NCI-H446 (cell line): ENCODE measurements around the gene GDA.

Source experiments
- DNase-seq, 2 experiments: peaks; one replicate each; lab custom pipeline; 2025; lab: John Stamatoyannopoulos, UW

Gene GDA

GRCh38 chr9:72150661-72151060 lies 1.4 kb downstream of the GDA start:
- no peak for DNase-seq

- no peak for DNase-seq
Observed at GRCh38 chr9:72151104-72151503, 1.9 kb downstream of the GDA start.

DNA sequence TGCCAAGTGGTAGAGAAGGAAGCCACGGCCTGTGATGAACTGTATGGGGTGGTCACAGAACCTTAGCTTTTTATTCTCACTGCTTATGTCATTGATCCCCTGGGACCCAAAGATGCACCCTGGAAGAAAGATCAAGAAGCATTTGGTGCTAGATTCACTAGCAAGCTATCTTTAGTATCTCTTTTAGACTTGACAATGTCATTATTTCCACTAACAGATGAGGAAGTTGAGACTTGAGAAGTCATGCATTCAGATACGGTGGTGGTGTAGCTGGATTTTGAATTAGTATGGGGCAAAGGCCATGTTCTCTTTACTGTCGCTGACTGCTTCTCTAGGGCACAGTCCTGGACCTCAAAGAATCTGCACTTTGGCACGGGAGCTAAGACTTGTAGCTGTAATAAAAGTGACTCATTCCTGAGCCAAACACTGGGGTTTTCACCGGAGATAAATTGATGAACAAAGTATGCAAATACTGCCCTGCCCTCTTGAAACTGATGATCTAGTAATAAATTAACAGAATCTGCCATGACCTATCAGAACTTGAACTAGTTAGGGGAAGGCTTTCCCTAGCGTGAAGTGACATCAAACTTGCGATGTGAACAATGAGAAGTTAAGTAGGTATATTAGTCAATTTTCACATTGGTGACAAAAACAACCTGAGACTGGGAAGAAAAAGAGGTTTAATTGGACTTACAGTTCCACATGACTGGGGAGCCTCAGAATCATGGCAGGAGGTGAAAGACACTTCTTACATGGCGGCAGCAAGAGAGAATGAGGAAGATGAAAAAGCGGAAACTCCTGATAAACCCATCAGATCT lies 5.4 kb downstream of the GDA start:
- DNase-seq = no peak

DNA sequence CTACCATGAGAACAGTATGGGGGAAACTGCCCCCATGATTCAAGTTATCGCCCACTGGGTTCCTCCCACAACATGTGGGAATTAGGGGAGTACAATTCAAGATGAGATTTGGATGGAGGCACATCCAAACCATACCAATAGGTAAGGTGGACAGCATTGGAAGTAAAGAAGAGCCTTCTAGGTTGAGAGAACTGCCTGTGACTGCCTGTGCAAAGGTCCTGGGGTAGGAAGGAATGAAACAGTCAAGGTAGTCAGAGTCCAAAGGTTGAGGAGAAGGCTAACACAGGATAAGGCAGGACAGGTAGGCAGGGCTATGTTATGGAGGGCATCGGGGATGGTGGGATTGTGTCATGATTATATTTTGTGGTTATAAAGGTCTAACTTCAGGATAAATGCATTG lies 6.1 kb downstream of the GDA start:
- DNase-seq = no peak

DNA sequence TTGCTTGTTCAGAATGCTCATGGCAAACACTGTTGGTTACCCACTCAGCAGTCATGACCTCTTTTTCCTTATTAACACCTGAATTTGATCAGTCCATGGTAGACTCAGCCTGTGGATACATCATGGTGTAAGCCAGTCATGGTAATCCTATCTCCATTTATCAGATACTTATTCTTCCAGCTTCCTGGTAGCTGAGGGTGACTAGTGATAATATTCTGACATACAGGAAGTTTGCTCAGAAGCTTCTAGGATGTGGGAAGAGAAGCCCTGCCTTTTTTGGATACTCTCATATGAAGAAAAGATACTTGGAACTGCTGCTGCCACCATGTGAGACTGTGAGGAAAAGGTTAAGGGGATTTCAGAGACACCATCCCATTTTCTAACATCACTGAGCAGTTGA lies 7.3 kb downstream of the GDA start:
- no peak for DNase-seq

- DNase-seq = no peak
Observed at GRCh38 chr9:72158680-72159079, 9.4 kb downstream of the GDA start.

DNA sequence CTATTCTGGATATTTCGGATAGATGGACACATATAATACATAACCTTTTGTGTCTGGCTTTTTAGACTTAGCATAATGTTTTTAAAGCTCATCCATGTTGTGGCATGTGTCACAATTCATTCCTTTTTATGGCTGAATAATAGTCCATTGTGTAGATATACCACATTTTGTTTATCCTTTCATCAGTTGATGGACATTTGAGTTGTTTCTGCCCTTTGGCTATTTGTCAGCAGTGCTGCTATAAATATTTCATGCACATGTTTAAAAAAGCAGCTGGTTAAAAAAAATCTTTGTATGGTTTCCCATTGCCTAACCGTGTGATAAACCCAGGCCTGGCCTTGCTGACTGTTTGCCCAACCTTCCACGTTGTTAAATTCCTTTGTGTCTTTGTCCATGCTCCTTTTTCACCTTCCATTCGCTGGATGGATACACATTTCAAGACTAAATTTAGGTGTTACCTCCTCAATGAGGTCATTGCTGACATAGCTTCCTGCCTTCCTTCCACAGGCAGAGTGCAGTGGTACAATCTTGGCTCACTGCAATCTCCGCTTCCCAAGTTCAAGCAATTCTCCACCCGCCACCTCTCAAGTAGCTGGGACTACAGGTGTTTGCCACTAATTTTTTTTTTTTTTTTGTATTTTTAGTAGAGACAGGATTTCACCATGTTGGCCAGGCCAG lies 11.3 kb downstream of the GDA start:
- no peak for DNase-seq

DNA sequence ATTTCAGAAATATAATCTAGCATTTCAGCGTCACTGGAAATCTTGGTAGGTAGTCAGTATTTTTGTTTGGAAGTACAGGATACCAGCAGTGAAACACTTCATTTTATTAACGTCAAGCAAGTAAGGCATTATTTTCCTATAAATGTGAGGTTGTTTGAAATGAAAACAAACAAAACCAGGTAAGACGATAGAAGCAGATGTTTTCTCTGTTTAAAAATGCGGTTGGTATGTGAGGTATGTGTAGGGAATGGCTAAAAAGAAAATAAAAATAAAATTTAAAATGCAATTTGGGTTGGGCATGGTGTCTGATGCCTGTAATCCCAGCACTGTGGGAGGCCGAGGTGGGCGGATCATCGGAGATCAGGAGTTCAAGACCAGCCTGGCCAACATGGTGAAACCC lies 16.1 kb downstream of the GDA start:
- no peak for DNase-seq

GRCh38 chr9:72165821-72166547 lies 16.7 kb downstream of the GDA start:
- DNase-seq = no peak

GRCh38 chr9:72168075-72168474 lies 18.8 kb downstream of the GDA start:
- DNase-seq = no peak

DNA sequence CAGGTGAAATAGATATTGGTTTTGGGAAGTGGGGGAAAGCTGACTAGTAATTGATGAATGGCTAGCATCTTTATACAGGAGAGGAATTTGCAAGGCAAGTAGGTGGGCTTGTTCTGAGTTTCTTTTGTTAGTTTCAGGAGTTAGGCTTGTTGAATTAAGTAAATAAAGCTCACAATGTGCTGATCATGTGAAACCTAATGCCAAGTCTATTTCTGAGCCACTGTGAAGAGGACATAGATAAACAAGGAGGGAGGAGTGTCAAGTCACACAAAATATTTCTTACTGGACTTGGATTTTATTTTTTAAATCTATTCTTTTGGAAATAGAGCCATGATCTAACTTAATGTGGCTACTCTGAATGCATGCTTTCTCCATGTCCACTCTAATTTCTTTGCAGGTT lies 19.9 kb downstream of the GDA start:
- DNase-seq = no peak

DNA sequence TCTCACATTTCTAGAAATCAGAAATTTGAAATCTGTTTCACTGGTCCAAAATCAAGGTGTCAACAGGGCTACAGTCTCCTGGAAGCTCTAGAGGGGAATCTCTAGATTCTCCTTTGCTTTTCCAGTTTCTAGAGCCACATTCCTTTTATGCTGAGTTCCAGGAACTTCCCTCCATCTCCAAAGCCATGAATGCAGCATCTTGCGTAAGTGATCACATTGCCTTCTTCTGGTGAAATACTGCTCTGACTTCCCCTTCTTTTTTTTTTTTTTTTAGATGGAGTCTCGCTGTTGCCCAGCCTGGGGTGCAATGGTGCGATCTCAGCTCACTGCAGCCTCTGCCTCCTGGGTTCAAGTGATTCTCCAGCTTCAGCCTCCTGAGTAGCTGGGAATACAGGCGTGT lies 23.8 kb downstream of the GDA start:
- DNase-seq = no peak

GRCh38 chr9:72185561-72185960 lies 36.3 kb downstream of the GDA start:
- DNase-seq = peak; percentile 28 to 74

DNA sequence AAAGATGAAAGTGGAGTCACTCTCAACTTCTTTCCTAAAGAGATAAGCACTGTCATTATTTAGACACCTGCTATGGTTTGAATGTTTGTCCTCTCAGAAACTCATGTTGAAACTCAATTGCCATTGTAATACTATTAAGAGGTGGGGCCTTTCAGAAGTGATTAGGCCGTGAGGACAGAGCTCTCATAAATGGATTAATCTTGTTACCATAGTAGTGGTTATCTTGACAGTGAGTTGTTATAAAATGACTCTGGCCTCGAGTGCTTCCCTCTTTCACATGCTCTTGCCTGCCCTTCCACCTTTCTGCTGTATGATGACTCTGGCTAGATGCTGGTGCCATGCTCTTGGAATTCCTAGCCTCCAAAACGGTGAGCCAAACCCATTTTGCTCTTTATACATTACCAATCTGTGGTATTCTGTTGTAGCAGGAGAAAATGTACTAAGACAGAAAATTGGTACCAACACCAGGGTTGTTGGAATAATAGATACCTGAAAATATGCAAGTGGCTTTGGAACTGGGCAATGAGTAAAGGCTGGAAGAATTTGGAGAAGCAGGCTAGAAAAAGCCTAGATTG lies 38.0 kb downstream of the GDA start:
- no peak for DNase-seq

DNA sequence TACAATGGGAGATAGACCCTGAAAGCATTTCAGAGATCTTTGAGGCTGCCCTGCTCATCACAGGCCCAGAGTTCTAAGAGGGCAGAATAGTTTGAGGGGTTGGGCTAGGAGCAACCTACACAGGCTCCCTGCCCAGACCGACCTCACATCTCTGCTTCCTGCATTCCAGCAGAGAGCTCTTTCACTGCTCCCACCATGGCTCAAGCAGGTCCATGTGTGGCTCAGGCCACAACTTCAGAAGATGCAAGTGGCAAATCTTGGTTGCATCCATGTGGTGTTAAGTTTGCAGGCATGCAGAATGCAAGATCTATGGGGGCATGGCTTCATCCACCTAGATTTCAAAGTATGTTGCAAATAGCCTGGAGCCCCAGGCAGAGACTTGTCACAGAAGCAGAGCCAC lies 39.0 kb downstream of the GDA start:
- no peak for DNase-seq

DNA sequence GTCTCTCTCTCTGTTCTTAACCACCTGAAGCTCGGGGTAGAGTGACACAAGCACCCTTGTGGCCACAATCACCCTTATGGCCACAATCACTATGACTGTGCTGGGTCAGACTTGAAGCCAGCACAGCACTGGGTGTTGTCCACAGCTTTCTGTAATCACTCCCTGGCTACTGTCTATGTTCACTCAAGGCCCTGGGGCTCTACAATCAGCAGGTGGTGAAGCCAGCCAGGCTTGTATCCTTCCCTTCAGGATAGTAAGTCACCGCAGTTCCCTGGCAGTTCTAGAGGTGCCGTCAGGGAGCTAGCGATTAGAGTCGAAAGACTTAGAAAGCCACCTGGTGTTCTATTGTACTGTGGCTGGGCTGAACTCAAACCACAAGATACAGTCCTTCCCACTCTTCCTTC lies 44.2 kb downstream of the GDA start:
- DNase-seq = no peak

GRCh38 chr9:72199238-72199637 lies 50.0 kb downstream of the GDA start:
- DNase-seq = no peak

GRCh38 chr9:72200452-72200851 lies 51.2 kb downstream of the GDA start:
- DNase-seq = no peak

DNA sequence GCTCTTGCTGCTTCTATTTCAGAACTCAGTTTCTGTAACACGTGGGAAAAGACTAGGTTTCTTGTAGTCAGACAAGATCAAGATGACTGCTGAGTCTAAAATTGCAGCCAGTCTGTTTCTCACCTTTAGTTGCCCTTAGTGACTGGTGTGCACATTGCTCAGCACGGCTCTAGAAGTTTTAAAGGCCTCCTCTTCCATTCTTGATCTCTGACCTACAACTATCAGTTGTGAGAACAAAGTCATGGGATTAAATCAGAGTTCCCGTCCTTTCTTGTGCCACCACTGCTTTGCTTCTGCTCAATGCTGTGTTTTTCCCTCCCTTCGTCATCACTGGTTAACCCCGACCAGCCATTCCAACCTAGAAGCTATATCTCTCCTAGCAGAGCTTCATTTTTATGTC lies 52.8 kb downstream of the GDA start:
- no peak for DNase-seq

- DNase-seq = peak; percentile 17 to 41
Observed at GRCh38 chr9:72203205-72203803, 54.1 kb downstream of the GDA start.

GRCh38 chr9:72204062-72204461 lies 54.8 kb downstream of the GDA start:
- DNase-seq = no peak

GRCh38 chr9:72205513-72205912 lies 56.3 kb downstream of the GDA start:
- DNase-seq = no peak
